Pericardium fibroblast (primary cell): ENCODE results near the gene CFDP1. TPM values are rescaled to one million over a fixed set of nuclear protein-coding genes. Genes with fewer than 3 reads are reported as not detected.

Experiments used
- total RNA-seq: library from RNA; depleted of rRNA; stranded (reverse); fragments of >200 nt; gene quantifications from 2 replicates; pipeline ENCODE4 v1.2.3, GENCODE V29; 2015

CFDP1 gene
- 48.7 and 52.2 TPM in 2 replicates for total RNA-seq

DNA sequence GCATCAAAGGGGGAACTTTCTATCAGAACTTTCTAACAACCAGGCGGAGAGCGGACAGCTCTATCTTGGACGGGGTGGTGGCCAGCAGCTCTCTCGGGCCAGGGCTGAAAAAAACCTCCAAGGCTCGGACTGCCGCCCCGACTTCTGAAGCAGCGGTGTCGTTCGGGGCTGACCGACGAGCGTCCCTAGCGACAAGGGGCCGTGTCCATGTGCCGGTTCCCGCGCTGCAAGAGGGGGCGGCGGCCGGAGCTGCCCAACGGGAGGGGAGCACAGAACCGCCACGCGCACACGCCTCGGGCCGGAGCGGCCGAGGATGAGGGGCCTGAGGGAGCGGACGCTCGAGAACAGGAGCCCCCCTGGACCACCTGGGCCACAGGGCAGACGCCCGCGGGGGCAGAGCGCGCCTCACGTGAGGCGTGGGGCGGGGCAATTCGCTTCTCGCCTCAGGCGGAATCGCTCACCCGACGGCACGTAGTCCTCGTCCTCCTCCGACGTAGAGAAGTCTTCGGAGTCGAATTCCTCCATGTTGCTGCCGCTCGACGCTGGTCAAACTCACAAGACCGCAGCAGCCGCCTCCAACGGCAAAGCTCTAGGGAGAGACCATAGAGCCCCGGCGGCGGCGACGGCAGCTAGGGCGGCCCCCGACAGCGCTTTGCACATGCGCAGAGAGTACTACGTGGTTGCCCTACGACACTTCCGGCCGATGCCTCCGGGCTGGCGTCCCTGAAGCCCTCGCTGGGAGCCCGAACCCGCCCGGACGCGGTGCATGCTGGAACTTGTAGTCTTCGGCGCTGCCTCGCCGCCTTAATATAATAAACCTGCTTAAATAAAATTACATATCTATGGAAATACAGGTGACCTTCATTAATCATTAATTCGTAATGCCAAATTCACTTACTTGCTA lies at the start of gene CFDP1:
Gene CFDP1, minus strand, starts transcription at position 676 of the 904 bp plus-strand sequence. Its CDS starts 151 bp downstream, at position 525.

DNA sequence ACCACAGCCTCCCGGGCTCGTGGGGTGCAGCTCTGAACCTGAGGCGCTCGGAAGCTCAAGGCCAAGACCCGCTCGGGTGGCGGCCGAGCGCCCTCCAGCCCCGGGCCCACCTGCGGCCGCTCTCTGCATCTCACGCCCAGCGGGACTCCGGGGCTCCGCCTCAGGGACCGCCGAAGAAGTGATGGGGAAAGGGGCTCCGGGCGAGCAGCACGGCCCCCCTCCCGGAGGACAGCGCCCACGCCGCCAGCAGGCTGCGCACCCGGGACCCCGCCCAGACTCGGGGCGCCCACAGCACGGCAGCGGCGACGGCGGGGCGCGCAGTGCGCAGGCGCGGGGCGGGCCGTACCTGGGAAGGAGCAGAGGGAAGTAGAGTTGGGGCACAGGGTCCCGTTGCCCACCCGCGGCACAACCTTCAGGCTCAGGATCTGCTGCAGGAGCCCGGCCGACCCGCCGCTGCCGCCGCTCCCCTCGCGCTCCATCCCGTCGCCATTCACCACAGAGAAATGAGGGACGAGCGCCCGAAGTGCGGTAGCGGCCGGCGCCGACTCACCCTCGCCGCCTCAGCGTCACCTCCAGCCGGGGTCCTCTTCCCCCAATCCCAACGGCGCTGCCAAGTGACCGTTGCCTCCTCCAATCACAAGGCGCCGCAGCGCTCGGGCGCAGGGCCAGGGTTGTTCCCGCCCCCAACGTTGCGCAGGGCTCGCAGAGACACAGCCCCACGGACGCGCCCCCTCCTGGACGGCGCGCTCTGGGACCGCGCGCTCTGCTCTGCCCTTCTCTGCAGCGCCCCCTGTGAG lies 31.0 kb upstream of the CFDP1 start, which contains the start of gene TMEM170A:
Gene TMEM170A, minus strand, starts transcription at position 568 of the 797 bp plus-strand sequence. Its CDS starts 89 bp downstream, at position 479.

DNA sequence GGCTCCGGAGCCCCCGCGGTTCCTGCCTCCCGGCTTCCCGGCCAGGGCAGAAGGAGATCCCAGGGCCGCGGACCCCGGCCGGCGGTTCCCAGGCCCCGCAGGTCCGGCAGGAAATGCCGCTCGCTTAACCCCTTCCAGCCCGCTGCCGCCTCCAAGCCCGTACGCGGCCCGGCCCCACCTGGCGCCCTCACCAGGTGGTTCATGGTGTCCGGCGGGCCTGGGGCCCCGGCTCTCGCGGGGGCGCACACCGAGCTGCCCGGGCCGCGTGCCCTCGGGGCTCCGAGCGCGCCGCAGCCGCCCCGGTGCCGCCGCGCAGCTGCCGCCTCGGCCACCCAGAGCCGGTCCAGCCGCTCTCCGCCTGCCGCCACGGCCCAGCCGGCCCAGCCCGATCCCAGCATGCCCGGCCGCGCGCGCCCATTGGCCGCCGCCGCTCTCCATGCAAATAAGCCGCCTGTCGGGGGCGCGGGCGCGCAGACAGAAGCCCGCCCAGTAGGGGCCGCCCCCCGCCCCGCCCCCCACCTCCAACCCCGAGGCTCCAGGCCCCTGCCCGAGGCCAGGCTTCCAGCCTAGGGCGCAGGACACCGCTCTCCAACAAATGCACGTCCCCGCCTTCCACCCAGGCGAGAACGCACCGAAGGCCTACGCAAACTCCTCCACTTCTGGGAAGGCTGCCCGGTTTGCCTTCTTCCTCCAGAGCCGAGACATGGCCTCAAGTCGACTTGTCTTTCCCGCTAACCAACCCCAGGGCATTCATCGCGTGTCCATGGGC lies 181.8 kb downstream of the CFDP1 start, which contains the start of gene BCAR1:
Gene BCAR1, minus strand, starts transcription at position 345 of the 769 bp plus-strand sequence. Its CDS starts 142 bp downstream, at position 203.

Other genes with a start within 250 kb of the CFDP1 start
- not detected in 2 replicates for gene CTRB2, start 226.3 kb downstream of the CFDP1 start, total RNA-seq
- gene CTRB1, start 214.5 kb downstream of the CFDP1 start, total RNA-seq = not detected in 2 replicates
- 49.6 and 119 TPM in 2 replicates for gene BCAR1, start 181.9 kb downstream of the CFDP1 start, total RNA-seq
- gene TMEM170A, start 31.2 kb upstream of the CFDP1 start, total RNA-seq = 5.5 and 12.8 TPM in 2 replicates
- gene CHST6, start 61.9 kb upstream of the CFDP1 start, total RNA-seq = 0.43 and 0.70 TPM in 2 replicates
- not detected in 2 replicates for gene CHST5, start 102.6 kb upstream of the CFDP1 start, total RNA-seq
- gene TMEM231, start 122.7 kb upstream of the CFDP1 start, total RNA-seq = 7.9 and 11.7 TPM in 2 replicates
- gene GABARAPL2, start 132.9 kb upstream of the CFDP1 start, total RNA-seq = 54.9 and 66.9 TPM in 2 replicates
- 22.2 and 24.4 TPM in 2 replicates for gene ADAT1, start 189.8 kb upstream of the CFDP1 start, total RNA-seq
- 130 and 146 TPM in 2 replicates for gene KARS1, start 214.2 kb upstream of the CFDP1 start, total RNA-seq
- 36.7 and 51.1 TPM in 2 replicates for gene TERF2IP, start 214.3 kb upstream of the CFDP1 start, total RNA-seq
- gene CPHXL2, start 243.5 kb upstream of the CFDP1 start, total RNA-seq = not detected in 2 replicates